HG03521 (cell line): Measurements from ENCODE around the gene TPK1.
"Not testable (repeated sequence)": the region's sequence is repeated elsewhere in the genome, so short reads cannot be mapped to it uniquely, and the experiment has no call there.

ENCODE experiments used
- ATAC-seq: cut with Tn5 transposase; IDR thresholded peaks from one replicate; pipeline ENCODE4 v1.9.1; 2021; ENCODE audit warnings: mild to moderate bottlenecking, moderate library complexity; ENCODE audit not compliant: unreplicated experiment

The TPK1 gene

DNA sequence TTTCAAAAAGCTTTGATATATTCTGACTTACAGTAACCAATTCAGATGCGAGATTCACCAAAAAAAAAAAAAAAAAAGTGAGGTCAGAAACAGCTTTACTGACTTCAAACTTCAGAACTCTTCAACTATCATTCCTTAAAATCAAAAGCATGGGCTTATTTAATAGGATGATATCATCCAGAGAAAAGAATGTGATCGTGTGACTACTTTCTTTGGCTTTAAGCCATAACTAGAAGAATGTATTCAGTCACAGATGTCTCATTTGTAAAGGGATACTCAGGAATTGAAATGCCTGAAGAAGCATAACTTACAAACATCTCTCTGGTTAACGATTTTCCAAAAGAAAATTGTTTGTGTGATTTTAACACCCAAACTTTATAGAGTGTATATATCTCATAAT is 11.5 kb downstream of the TPK1 start:
- no peak for ATAC-seq

- ATAC-seq, result no peak
Observed at GRCh38 chr7:144822223-144822622, 13.6 kb downstream of the TPK1 start.

DNA sequence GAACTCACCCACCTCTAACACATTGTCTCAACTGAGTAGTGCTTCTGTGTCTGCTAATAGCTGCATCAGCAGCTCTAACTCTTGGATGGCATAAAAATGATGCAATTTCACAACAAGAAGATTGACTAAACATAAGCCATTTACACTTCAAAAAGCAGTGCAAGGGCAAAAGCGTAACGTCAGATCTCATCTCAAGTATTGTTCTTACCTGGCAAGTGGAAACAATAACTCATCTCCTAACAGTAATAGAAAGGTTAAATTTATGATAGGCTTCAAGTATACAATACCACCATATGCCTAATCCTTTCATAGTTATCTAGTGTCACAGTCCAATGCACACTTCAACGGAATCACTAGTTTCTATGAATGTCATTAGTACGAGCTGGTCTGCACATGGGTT is 14.8 kb downstream of the TPK1 start:
- ATAC-seq, result peak; percentile 43

DNA sequence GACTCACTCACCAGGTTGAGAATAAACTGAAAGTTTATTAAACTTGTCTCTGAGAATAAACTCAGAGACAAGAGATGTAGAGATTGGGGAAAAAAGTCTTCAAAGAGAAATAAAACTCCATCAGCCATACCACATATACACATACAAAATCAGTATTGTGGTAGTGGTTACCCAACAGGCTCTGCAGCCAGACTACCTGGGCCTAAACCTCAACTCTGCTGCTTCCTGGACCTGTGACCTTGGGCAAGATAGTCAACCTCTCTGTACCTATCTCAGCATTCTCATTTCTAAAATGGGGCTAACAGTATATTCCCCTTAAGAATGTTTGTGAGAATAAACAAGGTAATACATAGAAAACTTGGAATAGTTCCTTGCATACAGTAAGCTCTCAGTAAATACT is 15.3 kb downstream of the TPK1 start:
- ATAC-seq, result no peak

DNA sequence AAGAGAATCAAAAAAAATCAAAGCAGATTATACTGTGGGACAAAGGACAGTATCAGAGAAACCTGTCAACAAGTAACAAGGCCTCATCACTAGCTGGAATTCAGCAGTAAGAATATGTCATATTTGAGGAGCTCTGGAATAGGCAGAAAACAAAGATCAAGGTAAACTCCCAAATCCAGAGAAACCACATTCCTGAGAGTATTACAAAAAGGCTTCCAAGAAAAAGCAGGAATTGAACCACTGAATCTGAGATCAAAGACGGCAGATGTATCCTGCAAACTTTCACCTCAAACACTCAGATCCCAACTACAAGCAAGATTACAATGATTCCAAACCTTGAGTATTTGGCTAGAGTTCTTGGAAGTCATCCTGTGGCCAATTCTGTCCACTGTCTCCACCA is 16.3 kb downstream of the TPK1 start:
- no peak for ATAC-seq

GRCh38 chr7:144818511-144818910 is 17.3 kb downstream of the TPK1 start:
- peak; percentile 70 for ATAC-seq

- no peak for ATAC-seq
Observed at GRCh38 chr7:144817001-144817400, 18.9 kb downstream of the TPK1 start.

DNA sequence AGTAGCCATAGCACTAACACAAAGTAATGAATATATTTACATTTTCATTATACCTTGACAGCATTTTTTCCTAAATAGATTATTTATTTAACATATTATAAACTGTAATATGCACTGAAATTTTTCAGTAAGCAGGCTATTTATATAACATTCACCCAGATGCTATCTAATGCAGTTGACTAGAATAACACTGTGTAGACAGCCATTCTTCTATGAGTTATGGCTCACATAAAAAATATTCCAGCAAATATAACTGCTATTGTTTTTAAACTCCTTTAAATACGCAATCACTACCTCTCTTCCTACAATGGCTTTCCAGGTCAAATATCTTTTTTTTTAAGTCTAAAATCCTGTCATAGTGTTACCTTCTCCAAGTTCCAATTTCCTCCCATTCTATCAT is 21.6 kb downstream of the TPK1 start:
- ATAC-seq, result no peak

DNA sequence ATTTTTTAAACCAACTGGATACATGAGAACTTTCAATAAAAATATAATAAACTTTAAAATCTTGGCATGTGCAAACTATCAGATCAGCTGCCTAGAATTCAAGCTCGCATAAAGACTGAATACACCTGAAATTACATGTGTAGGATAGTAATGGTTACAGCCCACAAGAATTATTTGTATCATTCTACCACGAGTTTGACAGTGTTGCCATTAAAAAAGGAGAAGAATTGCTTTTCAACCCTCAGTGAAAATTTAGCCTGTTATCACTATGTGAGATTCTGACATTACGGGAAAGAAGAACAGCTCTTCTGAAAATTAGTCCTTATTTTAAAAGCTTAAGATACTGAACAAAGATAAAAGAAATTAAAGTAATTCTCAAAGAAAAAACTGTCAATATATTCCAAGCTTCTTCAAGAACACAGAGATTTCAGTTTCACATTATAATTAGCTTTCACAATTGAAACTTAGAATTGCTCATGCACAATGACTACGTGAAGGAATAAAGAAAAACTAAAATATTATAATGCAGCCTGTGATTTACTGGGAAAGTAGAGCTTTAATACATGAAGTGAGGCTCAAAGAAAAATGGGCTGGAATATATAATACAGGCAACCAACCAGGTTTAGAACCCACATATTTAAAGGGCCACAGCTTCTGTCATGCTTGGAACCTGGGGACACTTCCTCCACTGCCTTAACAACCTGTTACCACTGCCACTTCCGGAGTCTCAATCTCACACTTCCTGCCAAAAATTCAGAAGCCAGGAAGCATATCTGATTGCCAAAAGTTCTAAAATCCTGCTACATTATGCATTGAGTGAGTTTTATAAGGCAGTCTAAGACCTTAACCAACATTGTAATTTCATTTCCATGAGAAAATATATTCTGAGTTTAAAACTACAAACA is 23.2 kb downstream of the TPK1 start:
- peak; percentile 96 for ATAC-seq

- no peak for ATAC-seq
Observed at GRCh38 chr7:144805627-144806239, 30.1 kb downstream of the TPK1 start.

DNA sequence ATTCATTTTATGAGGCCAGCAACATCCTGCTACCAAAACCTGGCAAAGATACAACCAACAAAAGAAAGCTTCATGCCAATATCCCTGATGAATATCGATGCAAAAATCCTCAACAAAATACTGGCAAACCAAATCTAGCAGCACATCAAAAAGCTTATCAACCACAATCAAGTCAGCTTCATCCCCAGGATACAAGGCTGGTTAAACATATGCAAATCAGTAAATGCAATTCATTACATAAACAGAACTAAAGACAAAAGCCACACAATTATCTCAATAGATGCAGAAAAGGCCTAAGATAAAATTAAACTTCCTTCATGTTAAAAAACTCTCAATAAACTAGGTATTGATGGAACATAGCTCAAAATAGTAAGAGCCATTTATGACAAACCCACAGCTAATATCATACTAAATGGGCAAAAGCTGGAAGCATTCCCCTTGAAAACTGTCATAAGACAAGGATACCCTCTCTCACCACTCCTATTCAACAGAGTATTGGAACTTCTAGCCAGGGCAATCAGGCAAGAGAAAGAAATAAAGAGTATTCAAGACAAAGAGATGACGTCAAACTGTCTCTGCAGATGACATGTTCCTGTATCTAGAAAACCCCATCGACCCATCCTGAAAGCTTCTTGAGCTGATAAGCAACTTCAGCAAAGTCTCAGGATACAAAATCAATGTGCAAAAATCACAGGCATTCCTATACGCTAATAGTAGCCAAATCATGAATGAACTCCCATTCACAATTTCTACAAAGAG is 35.0 kb downstream of the TPK1 start:
- ATAC-seq, result not testable (repeated sequence)

DNA sequence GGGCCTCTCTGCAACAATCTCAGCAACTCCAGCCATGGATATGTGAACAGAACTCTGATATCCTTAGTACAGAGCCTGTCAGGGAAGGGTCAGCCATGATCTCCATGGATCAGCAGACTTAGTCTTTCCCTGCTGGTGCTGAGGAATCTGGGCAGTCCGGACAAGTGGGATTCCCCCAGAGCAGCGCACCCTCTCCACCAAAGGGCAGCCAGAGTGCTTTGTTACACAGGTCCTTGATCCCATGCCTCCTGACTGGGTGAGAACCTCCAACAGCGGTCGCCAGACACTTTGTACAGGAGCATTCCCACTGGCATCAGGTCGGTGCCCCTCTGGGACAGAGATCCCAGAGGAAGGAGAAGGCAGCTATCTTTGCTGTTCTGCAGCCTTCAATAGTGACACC is 38.9 kb downstream of the TPK1 start:
- no peak for ATAC-seq

GRCh38 chr7:144792050-144792449 is 43.8 kb downstream of the TPK1 start:
- ATAC-seq, result no peak

GRCh38 chr7:144791488-144791887 is 44.4 kb downstream of the TPK1 start:
- no peak for ATAC-seq

GRCh38 chr7:144787127-144787526 is 48.7 kb downstream of the TPK1 start:
- no peak for ATAC-seq

DNA sequence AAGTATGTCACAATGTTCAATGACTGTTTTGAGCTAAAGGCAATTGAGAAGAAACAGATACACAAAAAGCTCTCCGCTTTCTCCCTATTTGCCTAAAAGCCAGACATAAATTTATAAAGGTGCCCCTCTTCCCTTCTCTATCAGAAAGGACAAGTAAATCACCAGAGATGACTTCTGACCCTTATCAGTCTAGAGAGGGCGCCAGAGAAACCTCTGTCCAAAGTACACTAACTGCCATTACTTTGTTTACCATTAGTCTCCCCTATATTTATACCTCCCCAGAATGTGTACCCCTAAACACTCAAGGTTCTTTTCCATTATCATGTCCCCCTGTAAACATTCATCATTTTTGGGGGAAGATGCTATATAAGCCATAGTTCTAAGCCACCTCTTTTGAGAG is 49.3 kb downstream of the TPK1 start:
- no peak for ATAC-seq

GRCh38 chr7:144786079-144786478 is 49.8 kb downstream of the TPK1 start:
- ATAC-seq, result no peak

DNA sequence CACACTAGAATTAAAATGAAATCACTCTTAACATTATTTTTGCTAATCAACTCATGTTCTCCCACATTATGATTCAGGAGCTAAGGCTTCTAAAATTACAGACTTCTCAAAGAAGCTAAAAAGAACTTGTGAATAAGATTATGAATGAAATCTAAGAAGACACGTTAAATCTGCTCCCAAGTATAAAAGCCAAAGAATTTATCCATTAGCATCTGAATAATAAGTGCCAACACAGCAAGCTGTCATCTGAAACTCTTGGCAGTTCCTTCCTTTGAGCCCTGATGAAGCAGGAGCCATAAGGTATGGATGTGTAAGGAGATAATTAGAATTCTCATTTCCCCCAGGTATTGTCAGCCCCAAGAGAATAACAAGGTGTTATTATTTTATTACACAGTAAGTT is 50.3 kb downstream of the TPK1 start:
- no peak for ATAC-seq

GRCh38 chr7:144784943-144785342 is 50.9 kb downstream of the TPK1 start:
- ATAC-seq, result no peak

- no peak for ATAC-seq
Observed at GRCh38 chr7:144784441-144784840, 51.4 kb downstream of the TPK1 start.

DNA sequence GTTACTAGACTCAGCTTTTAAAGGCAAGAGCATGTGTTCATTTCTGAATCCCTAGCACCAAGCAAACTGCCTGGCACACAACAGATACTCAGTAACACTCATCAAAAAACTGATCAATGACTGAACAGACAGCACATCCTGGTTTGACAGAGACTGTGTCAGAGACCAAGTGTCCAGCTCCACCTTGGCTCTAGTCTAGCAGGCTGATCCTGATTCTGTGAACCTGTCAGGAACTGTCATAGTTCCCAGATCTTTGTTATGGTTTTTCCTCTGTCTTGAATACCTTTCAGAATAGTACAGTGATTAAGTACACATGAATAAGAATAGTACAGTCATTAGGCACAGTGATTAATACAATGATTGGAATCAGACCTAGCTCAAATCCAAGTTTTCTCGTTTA is 53.0 kb downstream of the TPK1 start:
- no peak for ATAC-seq
